Transverse colon (tissue), 4 donors: ENCODE measurements around the gene APCDD1L. TPM values are rescaled to one million over a fixed set of nuclear protein-coding genes. Genes with fewer than 3 reads are reported as not detected.
A peak's percentile ranks its signal among the peaks of the same experiment; 100 is the strongest.

Experiments used
- DNase-seq: peaks from one replicate; pipeline ENCODE4 v3.0.0-alpha.2; 2019
- H3K27ac ChIP-seq, 4 donors: fragments of 200-600 bp; sonication (generic); 2 replicates each; pipeline ENCODE4 v1.5.1; 2016 to 2018; ENCODE audit warnings: inconsistent platforms in 4 of 4
- H3K27me3 ChIP-seq: fragments of 200-600 bp; sonication (generic); 2 replicates; pipeline ENCODE4 v1.5.1; 2017; ENCODE audit warnings: inconsistent platforms
- H3K36me3 ChIP-seq, 4 donors: fragments of 200-600 bp; sonication (generic); 2 replicates each; pipeline ENCODE4 v1.5.1; 2017 to 2019; ENCODE audit warnings: inconsistent platforms in 4 of 4
- H3K4me1 ChIP-seq, 4 donors: fragments of 200-600 bp; sonication (generic); 2 replicates each; pipeline ENCODE4 v1.5.1; 2017 to 2020; ENCODE audit warnings: inconsistent platforms in 4 of 4
- H3K4me3 ChIP-seq, 4 donors: fragments of 200-600 bp; sonication (generic); 1 replicate in 1 of 4; 2 replicates in 3 of 4; pipeline versions ENCODE4 v1.5.1 to v1.6.1; 2017 to 2019; ENCODE audit warnings: inconsistent platforms in 4 of 4
- H3K9me3 ChIP-seq, 2 donors: fragments of 200-600 bp; sonication (generic); 2 replicates each; pipeline ENCODE4 v1.5.1; 2017 to 2019; ENCODE audit warnings: inconsistent platforms in 2 of 2
- CTCF ChIP-seq, 5 experiments: fragments of 200-600 bp in 3 of 5; fragments of 450-650 bp in 2 of 5; sonication (generic) in 3 of 5; IDR thresholded peaks; 1 replicate in 2 of 5; 2 replicates in 3 of 5; pipeline ENCODE4 v1.5.1; 2016 to 2017; ENCODE audit warnings: antibody characterized with exemption in 5 of 5, inconsistent platforms in 3 of 5, mild to moderate bottlenecking in 2 of 5, moderate library complexity in 1 of 5
- EP300 ChIP-seq: sonication (generic); formaldehyde crosslinking; IDR thresholded peaks from one replicate; pipeline ENCODE4 v1.6.1; 2017; ENCODE audit warnings: antibody characterized with exemption, low read depth
- POLR2A ChIP-seq: fragments of 450-650 bp; IDR thresholded peaks from one replicate; pipeline ENCODE4 v1.6.1; 2016; ENCODE audit warnings: antibody characterized with exemption, mild to moderate bottlenecking, moderate library complexity
- POLR2AphosphoS5 ChIP-seq, 3 donors: sonication (generic); formaldehyde crosslinking; IDR thresholded peaks; one replicate each; pipeline ENCODE4 v1.6.1; 2016; ENCODE audit warnings: antibody characterized with exemption in 3 of 3
- WGBS, 2 donors: methylation state at CpG; one replicate each; pipeline ENCODE4 v1.1.5; 2018; ENCODE audit warnings: low coverage in 1 of 2; 5-methylcytosine and 5-hydroxymethylcytosine counted together
- in situ Hi-C, 4 donors: fragments of 200-750 bp; cut with MboI; loops; one replicate each; pipeline versions ENCODE4 v1.15.0 to v1.15.1; 2017; ENCODE audit warnings: low sequenced_read_pairs in 3 of 4, low pct_ligation_motif_present in 1 of 4, low pct_unique_long_range_greater_than_20kb in 1 of 4
- intact Hi-C: fragments of 100-400 bp; cut with DNase I; formaldehyde crosslinking; loops from one replicate; pipeline ENCODE4 v1.15.1; 2023; ENCODE audit warnings: low total_unique reads
- total RNA-seq, 4 donors: library from RNA; depleted of rRNA; stranded (reverse); fragments of >200 nt; gene quantifications; one replicate each; pipeline ENCODE4 v1.1.0, GENCODE V29; 2016

Gene APCDD1L
- total RNA-seq, 4 donors from 2014 or later = 0.16 TPM; not detected in 3

- TF ChIP-seq EP300 (no peak), POLR2AphosphoS5 (IDR thresholded peaks at IDR 0.05) (peak in 1 of 3 donors; percentile 8), POLR2A (no peak)
- H3K4me1 ChIP-seq = peaks cover 0 to 16% (median 0%) of the 10 kb centered on the region in 4 donors
- H3K4me3 ChIP-seq = no peak overlapping the region
- H3K27ac ChIP-seq = peak overlapping the region in 1 of 4 donors; percentile 17
- WGBS, 2 donors = 58 to 77% methylated on average over 5 to 28 of the region's 28 CpGs
- no peaks in the 10 kb centered on the region for H3K36me3 ChIP-seq
- H3K9me3 ChIP-seq = no peaks in the 10 kb centered on the region
- H3K27me3 ChIP-seq = peaks cover 6% of the 10 kb centered on the region
- no peak for DNase-seq
- intact Hi-C loops = no loop called here
- in situ Hi-C loops = no loop called here
Observed at GRCh38 chr20:58467572-58468527, 47.3 kb downstream of the APCDD1L start.

DNA sequence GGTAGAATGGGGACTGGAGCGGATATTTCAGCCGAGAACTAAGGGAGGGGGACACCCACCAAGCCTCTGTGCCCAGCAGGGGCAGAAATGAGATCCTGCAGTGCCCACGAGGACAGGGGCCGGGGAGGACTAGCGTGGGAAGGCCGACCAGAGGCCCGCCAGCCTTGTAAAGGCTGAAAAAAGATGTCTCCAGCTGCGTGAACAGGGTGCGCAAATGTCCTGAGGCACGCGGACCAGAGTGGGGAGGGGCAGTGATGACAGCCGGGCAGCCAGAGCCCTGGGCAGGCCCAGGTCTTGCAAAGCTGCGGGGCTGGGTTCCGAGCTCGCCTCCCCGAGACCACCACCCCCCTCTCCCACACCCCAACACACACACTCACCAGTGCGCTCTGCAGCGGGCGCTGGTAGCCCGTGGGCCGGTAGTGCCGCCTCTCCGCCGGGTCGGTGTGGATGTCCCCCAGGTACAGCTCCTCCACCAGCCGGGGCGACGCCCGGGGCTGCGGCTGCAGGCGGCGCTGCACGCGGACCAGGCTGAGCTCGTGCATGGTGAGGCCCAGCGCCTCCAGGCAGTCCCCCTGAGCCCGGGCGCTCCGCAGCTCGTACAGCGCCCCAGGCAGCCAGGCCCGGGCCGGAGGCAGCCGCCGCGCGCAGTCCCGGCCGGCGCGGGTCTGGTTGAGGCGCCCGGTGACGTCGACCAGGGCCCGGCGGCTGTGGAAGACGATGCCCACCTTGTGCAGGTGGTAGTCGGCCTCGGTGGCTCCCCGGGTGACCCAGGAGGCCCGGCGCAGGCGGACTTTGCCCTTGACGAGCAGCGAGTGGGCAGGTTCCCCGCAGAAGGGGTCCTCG, 48.2 kb downstream of the APCDD1L start:
- no peaks in the 10 kb centered on the region for H3K9me3 ChIP-seq
- no peaks in the 10 kb centered on the region for H3K36me3 ChIP-seq
- TF ChIP-seq POLR2AphosphoS5 (IDR thresholded peaks at IDR 0.05) (no peak), CTCF (IDR thresholded peaks at IDR 0.05) (no peak), EP300 (no peak), POLR2A (no peak)
- H3K4me3 ChIP-seq = no peak overlapping the region
- DNase-seq = no peak
- H3K4me1 ChIP-seq = peaks cover 0 to 15% (median 0%) of the 10 kb centered on the region in 4 donors
- WGBS, 2 donors = 87% methylated on average over 42 of the region's 68 CpGs; no CpG with 5 or more reads in 1 of the 2 donors
- in situ Hi-C loops = no loop called here
- H3K27me3 ChIP-seq = peaks cover 6% of the 10 kb centered on the region
- no peak overlapping the region for H3K27ac ChIP-seq
- intact Hi-C loops = no loop called here

GRCh38 chr20:58466095-58466708, 49.0 kb downstream of the APCDD1L start:
- no peak overlapping the region for H3K27ac ChIP-seq
- intact Hi-C loops = no loop called here
- no peak for DNase-seq
- no peaks in the 10 kb centered on the region for H3K9me3 ChIP-seq
- no peaks in the 10 kb centered on the region for H3K36me3 ChIP-seq
- peaks cover 0 to 11% (median 0%) of the 10 kb centered on the region in 4 donors for H3K4me1 ChIP-seq
- TF ChIP-seq POLR2AphosphoS5 (IDR thresholded peaks at IDR 0.05) (no peak), POLR2A (no peak), CTCF (IDR thresholded peaks at IDR 0.05) (no peak), EP300 (no peak)
- WGBS, 2 donors = 75 to 92% methylated on average over 4 to 27 of the region's 27 CpGs
- in situ Hi-C loops = no loop called here
- peaks cover 6% of the 10 kb centered on the region for H3K27me3 ChIP-seq
- H3K4me3 ChIP-seq = no peak overlapping the region

GRCh38 chr20:58464838-58465237, 50.4 kb downstream of the APCDD1L start:
- no peak for TF ChIP-seq POLR2AphosphoS5 (IDR thresholded peaks at IDR 0.05)
- WGBS, 2 donors = 50 to 76% methylated on average over 1 to 8 of the region's 8 CpGs
- no peaks in the 10 kb centered on the region for H3K36me3 ChIP-seq
- no peak overlapping the region for H3K4me3 ChIP-seq
- H3K27me3 ChIP-seq = peaks cover 6% of the 10 kb centered on the region
- in situ Hi-C loops (no loop called here), intact Hi-C loops (no loop called here)
- H3K9me3 ChIP-seq = no peaks in the 10 kb centered on the region
- no peak overlapping the region for H3K27ac ChIP-seq
- DNase-seq = no peak
- peaks cover 0 to 11% (median 0%) of the 10 kb centered on the region in 4 donors for H3K4me1 ChIP-seq
